COLO668 (cell line): Measurements from ENCODE around the gene TACC2.

Experiments
- DNase-seq: peaks from one replicate; lab custom pipeline; 2025; ENCODE audit not compliant: unreplicated experiment; lab: John Stamatoyannopoulos, UW

Gene TACC2

DNA sequence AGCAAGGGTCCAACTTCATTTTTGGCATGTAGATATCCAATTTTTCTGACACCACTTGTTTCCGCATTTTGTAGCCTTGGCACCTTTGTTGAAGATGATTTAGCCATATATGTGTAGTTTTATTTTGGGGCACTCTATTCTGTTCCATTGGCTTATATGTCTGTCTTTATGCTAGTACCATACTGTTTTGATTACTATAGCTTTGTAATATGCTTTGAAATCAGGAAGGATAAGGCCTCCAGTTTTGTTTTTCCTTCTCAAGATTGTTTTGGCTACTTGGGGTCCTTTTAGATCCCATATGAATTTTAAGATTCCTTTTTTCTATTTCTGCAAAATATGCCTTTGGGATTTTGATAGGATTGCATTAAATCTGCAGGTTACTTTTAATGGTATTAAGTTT lies 272.6 kb downstream of the TACC2 start:
- no peak for DNase-seq

DNA sequence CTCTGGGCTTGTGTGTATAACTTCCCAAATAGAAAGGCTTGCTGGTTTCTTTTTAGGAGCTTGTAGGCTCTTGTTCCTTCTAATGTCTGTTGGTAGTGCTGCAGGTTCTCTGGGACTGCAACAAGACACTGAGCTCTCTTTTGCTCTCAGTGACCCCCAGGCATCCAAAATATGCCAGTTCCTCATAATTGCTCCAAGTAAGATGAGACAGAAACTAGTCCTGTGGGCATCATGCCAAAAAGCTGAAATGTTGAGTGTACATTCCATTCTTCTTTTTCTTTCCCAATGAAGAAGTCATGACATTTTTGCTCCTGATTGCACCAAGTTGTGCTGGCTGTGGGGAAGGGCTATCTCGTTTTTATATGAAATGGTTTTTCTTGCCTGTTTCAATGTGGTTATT lies 275.0 kb downstream of the TACC2 start:
- no peak for DNase-seq

DNA sequence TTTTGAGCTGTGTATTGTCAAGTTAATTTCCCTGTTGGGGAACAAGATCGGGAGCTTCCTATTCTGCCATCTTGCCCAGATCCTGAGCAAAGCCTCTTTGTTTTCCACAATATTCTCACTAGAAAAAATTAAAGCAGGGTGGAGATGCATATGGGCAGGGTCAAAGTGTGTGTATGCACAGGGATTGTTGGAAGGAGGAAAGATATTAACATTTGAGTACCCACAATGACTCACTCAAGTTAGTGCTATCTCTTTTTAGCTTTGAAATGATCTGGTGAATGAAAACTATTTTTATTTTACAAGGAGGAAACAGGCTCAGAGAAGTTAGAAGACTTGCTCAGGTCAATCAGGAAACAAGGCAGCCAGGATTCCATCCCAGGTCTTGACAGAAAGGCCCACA lies 275.5 kb downstream of the TACC2 start:
- no peak for DNase-seq

DNA sequence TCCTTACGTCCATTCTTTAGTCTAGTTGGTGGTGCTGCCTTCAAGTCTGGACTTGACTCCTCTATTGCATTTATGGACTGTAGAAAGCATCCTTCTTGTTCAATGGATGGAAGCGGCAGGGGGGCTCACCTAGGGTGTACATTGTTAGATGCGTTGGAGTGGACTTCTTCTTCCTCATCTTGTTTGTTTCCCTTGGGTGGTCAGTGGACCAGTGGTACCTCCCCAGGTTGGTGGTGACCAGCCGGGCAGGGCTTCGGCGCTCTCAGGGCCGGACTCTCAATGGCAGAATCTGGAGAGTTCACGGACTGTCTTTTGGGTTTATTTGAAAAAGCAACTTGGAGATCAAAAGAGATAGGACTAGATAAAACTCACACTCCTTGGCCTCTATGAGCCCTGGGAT lies 276.0 kb downstream of the TACC2 start:
- no peak for DNase-seq

DNA sequence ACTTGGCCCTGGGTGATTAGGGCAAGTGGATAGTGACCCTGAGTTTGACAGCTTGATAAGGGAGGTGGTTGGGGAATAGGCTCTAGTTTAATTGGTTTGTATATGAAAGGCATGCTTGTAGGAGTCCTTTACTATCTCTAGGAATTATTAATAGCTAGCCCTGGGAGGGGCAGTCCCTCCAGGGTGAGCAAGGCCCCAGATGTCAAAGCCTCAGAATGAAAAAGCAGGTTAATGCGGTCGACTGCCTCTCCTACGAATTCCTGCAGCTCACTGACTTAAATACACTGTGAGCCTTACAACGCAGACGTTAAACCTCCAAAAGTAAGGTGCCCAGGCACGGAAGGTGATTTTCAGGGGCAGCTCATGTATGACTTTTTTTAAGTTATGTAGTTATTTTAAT lies 276.9 kb downstream of the TACC2 start:
- DNase-seq, result no peak

- DNase-seq, result peak; percentile 43
These were observed 279.1 kb downstream of the TACC2 start for GRCh38 chr10:122267849-122268737.

- peak; percentile 12 for DNase-seq
These were observed 280.2 kb downstream of the TACC2 start for GRCh38 chr10:122269059-122269687.

- DNase-seq, result no peak
These were observed 282.1 kb downstream of the TACC2 start, which contains the start of gene BTBD16 for GRCh38 chr10:122271076-122271475. Gene BTBD16, plus strand, starts transcription at chr10:122271296. Its CDS starts 3,786 bp downstream, at chr10:122275082.

DNA sequence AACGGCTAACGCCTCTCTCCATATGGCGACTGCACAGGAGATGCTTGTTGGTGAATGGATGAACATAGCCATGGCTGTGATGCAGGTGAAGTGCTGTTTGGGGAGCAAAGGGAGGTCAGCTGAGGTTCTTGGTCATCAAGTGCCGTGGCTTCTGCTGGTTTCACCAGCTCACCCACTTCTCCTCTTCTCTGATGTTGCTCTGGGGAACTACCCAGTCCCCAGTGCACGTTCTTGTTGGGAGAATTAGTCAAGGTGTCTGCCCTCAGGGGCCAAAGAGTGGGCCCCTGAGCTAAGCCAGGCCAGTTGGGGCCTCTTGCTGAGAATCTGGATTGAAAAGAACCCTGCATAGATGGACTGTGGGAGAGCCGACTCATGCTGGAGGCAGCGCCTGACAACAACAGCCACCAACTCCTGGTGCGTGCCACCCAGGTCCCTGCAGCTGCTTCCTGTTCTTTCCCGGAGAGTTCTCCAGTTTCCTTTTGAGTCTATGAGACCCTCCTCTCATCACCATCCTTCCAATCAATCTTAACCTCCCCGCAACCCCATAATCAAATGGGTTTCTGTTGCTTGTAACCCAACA lies 285.1 kb downstream of the TACC2 start:
- DNase-seq, result no peak

DNA sequence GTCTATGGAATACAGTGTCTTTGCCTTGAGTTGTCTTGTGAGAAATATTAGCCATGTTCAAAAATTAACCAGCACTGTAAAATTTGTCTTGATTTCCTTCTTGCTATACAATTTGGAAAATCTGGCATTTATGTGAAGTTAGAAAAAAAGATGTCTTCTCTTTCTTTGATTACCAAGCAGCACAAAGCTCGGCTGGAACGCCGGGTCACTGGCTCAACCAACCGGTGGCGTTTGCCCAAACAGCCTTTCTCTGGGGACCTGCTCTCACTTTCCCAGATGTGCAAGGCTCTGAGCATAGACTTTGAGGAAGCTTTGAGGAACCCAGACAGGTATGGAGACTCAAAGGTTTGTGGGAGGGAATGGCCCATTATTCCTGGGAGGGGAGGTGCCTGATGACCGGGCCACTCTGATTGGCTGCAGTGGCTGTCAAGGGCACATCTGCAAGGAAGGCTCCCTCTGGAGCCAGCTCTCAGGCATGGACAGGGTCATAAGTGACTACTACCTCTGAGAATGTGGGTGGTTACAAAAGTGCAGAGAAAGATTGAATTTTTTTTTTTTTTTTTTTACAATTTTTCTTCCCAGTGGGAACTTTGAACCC lies 287.7 kb downstream of the TACC2 start:
- no peak for DNase-seq

DNA sequence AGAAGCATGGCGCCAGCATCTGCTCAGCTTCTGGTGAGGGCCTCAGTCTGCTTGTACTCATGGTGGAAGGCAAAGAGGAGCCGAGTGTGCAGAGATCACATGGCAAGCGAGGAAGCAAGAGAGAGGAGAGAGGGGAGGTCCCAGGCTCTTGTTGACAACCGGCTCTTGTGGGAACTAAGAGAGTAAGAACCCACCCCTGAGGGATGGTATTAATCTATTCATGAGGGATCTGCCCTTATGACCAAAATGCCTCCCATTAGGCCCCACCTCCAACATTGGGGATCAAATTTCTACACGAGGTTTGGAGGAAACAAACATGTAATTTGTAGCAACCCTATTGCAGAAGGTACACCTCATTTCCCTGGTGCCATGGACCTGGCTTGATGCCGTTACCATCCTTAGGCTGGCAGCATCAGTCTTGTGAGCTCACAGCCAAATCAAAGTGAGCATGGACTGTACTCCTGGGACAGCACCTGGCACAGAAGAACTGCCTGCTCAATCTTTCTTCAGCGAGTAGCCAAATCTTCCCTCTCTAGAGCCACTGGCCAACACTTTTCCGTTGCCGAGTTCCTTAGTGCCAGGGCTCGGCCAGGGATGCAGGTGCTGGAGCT lies 288.7 kb downstream of the TACC2 start:
- DNase-seq, result no peak

DNA sequence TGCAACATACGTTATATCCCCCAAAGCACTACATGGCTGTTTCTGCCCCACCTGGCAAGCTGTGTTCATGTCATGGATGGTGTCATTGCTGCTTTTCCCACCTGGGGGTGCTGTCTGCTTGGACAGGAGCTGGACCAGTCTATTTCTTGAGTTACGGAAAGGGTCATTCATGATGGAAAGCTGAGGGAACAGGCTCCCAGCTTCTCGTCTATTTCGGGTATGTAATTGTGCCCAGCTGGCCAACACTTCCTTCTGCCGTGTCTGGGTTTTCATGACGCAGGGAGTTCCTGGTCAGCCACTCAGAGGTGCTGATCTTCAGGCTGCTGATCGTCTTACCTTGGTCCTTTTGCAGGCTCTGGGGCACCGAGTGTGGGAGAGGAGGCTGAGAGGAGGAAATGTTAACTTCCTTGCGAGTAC lies 290.8 kb downstream of the TACC2 start:
- peak; percentile 24 for DNase-seq

DNA sequence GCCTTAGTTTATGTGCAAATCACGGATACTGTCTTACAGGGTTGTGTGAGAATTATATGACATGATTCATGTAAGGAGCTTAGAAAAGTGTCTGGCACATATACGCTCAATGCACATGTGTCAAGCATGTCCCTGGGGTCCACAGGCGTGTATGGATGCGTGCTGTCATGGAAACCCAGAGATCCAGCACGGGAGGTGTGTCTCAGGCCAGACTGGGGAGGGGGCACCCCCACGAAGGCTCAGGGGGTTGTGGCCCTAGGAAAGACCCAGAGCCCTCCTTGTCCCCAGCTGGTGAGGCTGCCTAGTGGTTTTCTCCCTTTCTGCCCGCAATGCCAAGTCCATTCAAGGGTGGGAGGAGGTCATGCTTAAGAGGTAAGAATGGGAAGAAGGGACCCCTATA lies 291.2 kb downstream of the TACC2 start:
- DNase-seq, result no peak

- no peak for DNase-seq
These were observed 292.2 kb downstream of the TACC2 start for GRCh38 chr10:122281018-122281626.

DNA sequence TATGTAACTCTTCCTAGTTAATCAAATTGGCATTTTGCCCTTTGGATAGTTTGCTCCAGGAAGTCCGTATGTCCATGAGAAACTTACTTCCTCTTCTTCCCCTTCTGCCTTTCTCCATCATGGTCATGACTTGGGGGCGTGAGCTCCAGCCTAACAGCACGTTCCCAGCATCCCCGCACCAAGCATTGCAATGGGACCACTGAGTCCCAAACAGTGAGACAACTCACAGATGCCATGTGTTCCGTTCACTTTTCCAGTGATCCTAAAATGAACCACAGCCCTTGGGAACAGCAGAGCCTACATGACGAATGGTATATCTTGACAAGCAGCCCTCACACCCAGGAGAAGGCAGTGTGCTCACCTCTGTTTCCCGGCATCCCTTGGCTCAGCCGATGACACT lies 292.8 kb downstream of the TACC2 start:
- no peak for DNase-seq

GRCh38 chr10:122282253-122282671 lies 293.3 kb downstream of the TACC2 start:
- no peak for DNase-seq

DNA sequence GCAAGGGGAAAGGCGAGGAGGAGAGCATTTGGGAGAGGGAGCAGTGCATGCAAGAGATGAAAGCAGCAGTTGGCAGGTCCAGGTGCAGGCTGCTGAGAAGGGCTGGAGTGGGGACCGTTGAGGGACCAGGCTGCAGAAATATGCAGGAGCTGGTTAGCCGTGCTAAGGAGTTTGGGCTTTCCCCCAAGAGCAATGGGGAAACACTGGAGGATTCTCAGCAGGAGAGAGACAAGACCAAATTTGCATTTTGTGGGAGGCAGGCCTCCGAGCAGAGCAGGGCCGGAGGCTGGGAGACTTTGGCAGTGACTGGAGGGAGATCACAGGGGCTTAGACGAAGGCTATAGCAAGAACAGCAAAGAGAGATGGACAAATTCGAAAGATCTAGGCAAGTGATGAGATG lies 293.9 kb downstream of the TACC2 start:
- no peak for DNase-seq

DNA sequence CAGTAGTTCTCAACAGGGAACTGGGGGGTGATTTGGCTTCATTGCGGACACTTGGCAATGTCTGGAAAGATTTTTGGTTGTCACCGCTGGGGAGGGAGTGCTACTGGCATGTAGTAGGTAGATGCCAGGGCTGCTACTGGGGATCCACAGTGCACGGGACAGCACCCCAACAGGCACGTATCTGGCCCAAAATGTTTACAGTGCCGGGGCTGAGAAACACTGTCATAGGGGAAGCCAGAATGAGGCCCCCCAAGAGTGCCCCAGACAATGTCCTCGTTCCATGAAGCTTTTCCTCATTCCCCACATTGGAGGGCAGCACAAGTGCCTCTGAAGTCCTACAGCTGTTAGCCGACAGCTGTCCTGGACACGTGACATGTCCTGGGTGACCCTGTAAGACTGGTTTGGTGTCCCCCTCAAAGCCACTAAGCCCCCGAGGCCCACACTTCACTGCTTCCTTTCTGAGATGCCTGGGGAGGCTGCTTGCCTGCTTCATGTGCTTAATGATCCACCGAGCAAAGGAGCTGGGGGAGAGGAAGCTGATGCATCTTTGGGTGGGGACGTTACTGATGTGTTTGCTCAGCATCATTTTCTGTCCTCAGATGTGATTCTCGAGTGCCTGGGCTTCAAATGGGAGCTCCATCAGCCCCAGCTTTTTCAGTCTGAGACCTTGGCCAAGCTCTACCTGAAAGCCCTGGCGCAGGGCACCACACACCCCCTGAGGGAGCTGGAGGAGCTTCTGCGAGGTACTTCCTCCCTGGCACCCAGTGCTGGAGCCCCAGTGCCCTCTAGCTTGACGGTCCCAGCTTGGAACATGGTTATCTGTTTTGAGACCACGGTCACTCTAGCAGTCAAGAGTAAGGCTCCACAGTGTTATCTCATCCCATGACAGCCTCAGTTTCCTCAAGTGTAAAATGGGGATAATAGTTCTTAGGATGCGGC lies 296.8 kb downstream of the TACC2 start:
- DNase-seq, result no peak

DNA sequence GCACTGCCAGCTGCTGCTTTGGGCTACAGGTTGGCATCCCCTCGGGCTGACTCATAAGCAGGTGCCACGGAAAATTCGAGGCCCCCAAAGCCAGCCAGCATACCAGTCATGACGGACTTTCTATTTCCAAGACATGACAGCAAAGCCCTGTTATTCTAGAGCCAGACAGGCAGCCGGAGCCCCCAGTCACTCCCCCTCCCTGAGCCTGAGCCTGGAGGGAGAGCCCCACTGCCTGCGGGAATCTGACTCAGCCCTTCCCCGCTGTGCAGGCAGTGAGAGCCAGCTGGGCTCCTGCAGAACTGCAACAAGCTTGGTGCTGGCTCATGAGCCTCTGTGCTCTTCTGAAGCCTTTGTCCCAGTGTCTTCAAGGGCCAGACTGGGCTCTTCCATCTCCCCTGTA lies 297.9 kb downstream of the TACC2 start:
- DNase-seq, result no peak

DNA sequence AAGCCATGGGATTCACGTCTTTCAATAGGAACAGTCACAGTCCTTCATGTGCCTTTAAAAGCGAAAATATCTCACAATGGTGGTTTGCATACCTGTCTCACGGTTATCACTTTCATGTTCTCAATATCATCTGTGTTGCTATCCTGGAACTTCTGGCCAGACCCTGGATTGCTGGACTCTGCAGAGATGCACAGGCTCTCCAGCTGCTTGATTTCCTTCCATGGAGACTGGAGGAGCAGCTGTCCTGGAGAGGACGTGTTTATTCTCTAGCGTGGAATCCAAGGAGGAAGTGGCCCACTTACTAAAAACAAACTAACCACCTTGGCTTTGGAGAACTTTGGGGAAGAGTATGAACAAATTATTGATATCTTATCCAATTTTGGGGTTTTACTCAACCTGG lies 298.6 kb downstream of the TACC2 start:
- no peak for DNase-seq
